GM18517 (cell line): ENCODE data around the gene LIPH.
"Not testable (repeated sequence)": the region's sequence is repeated elsewhere in the genome, so short reads cannot be mapped to it uniquely, and the experiment has no call there.

ENCODE experiments used
- ATAC-seq: cut with Tn5 transposase; IDR thresholded peaks from one replicate; pipeline ENCODE4 v1.9.1; 2021; ENCODE audit warnings: mild to moderate bottlenecking, moderate library complexity; ENCODE audit not compliant: unreplicated experiment

LIPH gene

DNA sequence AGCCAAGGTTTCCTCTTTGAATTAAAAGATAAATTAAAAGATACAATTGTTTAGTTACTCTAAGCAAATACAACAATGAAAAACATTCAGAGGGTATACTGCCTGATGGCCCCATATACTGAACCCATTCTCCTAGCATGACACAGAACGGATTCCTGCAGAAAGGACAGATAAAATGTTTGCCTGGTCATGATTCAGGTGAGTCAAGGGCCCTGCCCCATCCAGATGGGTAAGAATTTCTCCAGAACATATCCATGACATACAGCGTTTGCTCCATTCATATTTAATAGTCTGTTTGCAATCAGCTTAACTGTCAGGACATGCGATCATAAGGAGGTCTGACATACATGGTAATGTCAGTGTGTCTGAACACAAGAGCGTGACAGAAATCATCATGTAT lies 62.1 kb downstream of the LIPH start:
- no peak for ATAC-seq

DNA sequence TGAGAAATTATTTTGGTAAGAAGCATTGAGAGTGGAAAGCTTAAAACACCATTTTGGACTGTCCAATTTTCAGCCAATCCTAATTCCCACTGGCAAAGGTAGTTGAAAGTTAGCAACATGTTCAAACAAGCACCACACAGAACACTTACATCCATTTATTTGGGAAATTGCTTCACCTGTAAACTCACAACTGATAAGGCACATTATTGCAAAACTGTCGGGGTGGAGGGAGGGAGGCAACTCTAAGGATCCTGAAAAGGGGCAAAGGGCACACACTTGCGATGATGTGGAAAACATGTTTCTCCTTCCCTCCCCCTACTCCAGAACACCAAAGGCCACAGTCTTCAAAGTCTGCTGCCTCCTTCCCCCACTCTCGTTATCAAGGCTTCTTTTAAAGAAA lies 62.9 kb downstream of the LIPH start:
- ATAC-seq: no peak

DNA sequence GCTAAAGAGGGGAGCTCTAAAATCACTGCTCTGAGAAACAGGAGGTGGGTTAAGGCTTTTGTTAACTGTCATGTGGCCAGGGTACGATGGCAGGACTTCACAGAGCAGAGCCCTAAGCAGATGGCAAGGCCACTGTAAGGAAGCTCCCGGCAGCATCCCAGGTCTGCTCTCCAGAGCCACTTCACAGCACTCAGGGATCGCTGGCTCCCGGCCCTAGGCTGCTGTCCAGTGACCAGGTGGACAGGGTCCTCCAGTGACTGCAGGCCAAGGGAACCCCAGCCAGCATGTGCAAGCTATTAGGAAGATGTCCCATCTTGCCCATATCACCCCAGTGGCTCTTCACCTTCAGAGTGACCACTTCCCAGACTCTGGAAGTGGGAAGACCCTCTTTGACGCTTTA lies 63.9 kb downstream of the LIPH start:
- ATAC-seq: no peak

DNA sequence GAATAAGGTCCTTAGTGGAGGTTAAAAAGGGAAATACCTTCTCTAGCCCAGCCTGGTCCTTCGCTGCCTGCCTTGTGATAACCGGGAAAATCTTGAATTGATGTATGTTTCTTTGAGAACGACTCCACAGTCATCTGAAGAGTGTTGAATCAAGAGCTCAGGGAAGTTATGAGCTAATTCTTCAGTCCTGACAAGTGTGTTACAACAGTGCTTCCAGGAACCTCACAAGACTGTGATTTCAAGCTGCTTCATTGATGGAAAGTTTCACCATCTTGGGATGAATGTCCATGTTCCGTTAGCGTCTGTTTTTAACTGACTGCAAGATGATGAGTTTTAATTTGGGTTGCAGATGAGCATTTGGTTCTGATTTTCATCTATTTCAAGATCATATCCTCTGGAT lies 66.0 kb downstream of the LIPH start:
- ATAC-seq: no peak

DNA sequence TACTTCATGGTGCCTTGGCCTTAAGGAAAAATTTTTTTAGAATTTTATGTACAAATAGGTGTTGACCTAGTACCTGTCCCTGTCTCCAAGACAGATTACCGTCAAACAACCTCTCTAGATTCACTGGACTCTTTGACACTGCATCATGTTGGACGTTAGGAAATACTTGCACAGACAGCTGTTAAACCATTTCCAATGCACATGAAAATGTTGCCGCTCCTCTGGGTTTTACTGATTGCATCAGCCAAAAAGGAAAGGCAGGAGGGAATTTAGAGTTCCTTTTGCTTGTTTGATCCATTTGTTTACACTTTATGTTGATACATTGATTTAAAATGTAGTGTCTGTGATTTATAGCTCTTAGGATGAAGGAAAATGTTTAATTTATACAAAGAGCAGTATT lies 68.1 kb downstream of the LIPH start:
- ATAC-seq: no peak

DNA sequence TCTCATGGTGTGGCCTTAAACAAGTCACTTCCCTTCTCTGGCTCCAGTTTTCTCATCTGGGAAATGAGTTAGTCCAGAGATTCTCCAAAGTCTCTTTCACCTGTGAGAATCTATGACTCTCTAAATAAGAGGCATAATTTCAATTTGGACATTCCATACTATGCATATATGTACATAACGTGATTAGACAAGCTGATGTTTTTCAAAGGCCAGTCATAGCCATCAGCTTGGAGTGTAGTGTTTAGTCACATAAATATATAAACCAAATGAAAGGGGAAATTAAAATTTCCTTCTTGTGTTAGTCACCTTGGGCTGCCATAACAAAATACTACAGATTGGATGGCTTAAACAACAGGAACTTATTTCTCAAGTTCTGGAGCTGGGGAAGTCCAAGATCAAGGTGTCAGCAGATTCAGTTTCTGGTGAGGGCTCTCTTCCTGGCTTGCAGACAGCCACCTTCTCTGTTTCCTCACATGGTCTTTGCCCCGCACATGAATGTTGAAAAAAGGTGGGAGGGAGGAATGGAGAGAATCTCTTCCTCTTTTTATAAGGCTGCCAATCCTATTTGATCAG lies 72.9 kb downstream of the LIPH start:
- no peak for ATAC-seq

DNA sequence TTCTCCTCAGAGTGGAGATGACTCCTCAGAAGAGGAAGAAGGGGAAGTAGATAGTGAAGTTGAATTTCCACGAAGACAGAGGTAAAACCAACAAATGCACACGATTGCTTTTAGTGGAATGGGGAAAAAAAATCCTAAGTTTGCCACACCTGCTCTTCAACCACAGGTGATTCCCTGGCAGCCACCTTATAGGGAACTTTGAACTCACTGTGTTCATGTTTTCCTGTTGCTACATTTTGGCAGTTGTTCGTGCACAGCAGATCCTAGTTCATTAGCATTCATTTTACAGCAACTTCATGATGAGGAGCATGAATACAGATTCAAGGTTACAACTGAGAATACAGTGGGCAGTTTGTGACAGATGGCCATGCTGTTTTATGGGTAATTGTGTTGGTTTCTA lies 75.1 kb downstream of the LIPH start:
- ATAC-seq: no peak

DNA sequence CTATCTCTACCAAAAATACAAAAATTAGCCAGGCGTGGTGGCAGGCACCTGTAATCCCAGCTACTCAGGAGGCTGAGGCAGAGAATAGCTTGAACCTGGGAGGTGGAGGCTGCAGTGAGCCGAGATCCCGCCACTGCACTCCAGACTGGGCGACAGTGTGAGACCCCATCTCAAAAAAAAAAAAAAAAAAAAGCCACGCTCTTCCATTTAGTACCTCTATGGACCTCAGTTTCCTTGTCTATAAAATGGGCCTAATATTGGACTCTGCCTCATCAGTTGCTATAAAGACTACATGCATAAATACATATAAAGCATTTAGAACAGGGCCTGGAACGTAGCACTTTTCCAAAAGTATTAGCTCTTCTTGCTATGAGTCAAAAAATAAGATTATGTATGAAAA lies 77.5 kb downstream of the LIPH start:
- ATAC-seq: not testable (repeated sequence)

DNA sequence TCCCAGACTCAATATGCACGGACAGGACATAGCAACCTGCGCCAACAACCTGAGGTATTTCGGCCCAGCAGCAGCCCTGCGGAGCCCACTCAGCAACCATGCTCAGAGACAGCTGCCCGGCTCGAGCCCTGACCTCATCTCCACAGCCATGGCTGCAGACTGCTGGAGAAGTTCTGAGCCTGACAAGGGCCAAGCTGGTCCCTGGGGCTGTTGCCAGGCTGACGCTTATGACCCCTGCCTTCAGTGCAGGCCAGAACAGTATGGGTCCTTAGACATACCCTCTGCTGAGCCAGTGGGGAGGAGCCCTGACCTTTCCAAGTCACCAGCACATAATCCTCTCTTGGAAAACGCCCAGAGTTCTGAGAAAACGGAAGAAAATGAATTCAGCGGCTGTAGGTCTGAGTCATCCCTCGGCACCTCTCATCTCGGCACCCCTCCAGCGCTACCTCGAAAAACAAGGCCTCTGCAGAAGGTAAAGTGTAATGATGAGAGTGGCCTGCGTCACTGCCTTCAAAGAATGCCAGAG lies 79.0 kb downstream of the LIPH start:
- ATAC-seq: no peak

DNA sequence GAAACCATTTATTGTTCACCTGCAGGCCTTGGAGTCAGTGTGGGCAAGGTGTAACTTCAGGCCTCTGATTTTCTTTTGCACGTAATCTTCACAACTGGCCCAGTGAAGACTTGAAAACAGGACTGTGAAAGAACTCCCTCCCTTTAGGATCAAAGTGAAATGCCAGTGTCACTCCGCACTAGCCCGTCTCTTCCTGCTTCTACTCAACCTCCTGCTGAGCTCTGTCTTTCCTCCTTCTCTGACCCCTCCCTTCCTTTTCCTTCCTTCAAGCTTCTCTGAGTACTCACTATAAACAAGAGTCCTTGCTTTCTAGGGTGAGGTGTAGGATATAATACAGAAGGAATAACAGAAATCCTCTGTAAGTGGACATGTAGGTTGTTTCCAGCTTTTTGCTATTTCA lies 82.1 kb downstream of the LIPH start:
- ATAC-seq: no peak

DNA sequence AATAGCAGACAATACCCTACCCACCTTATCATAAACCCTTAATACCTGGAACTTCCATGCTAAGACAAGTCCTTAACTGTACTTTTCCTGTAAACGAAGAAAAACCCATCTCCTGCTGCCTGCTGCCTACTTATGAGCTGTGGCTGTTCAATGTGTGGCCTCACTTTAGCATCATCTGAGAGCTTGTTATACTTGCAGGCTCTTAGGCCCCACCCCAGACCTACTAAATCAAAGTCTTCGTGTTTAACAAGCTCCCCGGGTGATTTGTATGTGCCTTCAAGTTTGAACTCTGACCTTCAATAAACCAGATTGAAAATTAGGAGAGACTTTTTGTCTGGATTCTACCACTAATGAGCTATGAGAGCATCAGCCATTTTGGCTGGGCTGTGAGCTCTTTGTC lies 82.8 kb downstream of the LIPH start:
- ATAC-seq: no peak

DNA sequence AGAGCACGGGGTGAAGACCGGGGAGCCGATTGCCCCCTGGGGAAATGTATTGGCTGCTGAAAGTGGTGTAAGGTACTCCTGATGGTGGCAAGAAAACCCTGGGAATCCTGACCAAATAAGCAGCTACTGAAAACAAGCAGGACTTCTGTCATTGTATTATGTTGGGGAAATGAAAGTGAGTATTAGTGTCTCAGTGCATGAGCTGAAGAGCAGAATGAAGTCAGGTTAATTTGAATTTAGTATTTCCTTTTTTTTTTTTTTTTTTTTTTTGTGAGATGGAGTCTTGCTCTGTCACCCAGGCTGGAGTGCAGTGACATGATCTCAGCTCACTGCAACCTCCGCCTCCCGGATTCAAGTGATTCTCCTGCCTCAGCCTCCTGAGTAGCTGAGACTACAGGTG lies 86.3 kb downstream of the LIPH start:
- ATAC-seq: not testable (repeated sequence)

DNA sequence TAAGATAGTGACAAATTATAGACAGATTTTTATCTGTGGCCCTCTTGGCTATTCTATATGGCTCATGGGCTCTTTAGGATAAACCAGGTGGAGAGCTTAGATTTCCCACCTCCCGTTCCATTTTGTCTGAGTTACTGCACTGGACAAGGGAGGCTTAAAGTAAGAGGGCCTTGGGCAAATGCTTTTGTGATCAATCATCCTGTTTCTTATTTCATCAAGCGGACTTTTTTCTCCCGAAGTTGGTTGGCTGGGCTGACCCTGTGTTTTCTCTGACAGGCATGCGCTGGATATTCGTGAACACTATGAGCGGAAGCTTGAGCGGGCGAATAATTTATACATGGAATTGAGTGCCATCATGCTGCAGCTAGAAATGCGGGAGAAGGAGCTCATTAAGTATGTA lies 86.9 kb downstream of the LIPH start:
- ATAC-seq: no peak

DNA sequence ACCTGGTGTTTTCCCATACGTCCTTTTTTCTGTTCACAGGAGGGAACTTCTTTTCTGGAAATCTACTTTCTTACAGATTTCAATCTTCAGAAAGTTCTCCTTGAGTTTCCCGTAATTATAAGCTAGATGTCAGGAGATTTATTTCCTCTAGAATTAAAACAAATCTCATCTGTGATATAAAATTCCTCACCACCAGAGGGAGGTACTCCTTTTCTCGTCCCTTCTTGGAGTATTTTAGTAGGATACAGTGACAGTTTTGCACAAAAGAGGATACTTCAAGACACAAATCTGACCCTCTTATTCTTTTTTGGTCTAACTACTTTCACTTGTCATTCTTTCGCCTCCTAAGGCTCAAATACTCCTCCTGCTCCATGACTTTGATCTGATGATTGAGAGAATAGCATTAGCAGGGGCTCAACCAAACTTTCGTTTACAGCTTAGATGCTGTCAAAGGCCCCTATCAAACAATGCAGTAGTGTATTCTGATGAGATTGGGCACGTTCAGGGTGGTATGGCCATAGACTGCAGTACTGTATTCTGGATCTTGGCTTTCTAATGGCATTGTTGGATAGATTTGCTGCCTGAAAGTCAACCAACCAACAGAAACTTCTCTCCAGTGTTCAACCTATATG lies 91.6 kb downstream of the LIPH start:
- no peak for ATAC-seq

DNA sequence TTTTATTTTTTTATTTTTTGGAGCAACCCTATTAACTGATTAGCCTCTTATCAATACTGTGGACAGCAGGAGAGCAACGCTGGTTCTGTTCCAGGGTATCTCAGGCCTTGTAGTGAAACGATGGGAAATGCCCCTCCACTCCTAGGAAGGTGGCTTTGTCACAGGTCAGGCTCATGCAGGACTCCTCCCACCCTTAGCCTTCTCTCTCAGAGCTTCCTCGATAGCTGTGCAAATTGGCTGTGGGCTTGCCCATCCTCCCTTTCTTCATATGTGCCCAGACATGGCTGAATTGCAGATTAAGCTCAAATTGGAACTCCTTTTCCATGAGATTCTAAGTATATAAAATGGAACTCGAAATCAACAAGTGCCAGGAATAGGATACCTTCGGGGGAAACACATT lies 92.1 kb downstream of the LIPH start:
- no peak for ATAC-seq

DNA sequence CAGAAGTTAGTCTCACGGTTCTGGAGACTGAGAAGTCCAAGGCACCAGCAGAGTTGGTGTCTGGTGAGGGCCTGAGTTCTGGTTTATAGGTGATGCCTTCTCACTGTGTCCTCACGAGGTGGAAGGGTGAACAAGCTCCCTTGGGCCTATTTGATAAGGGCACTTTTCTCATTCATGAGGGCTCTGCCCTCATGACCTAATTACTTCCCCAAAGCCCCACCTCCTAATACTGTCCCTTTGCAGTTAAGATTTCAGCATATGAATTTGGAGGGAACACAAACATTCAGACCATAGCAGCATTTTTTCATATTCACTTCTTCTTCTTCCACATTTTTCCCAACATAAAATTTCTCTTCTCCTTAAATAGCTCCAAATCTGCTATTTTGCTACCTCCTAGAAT lies 95.0 kb downstream of the LIPH start:
- ATAC-seq: no peak
